HepG2 (cell line): ENCODE results near the gene CALY. TPM values are rescaled to one million over a fixed set of nuclear protein-coding genes. Genes with fewer than 3 reads are reported as not detected.

ENCODE experiments used
- CHD2 ChIP-seq: IDR thresholded peaks from 2 replicates; pipeline ENCODE4 v1.6.1; 2011; ENCODE audit warnings: low read depth, low read length, improper control_type of control experiment
- E2F1 ChIP-seq: sonication (generic); formaldehyde crosslinking; IDR thresholded peaks from 2 replicates; pipeline ENCODE4 v1.5.0; 2020; ENCODE audit warnings: missing genetic modification reagents
- JUND ChIP-seq: sonication (generic); formaldehyde crosslinking; IDR thresholded peaks from 2 replicates; pipeline ENCODE4 v1.8.0; 2022; ENCODE audit warnings: mild to moderate bottlenecking, missing genetic modification reagents
- LCORL ChIP-seq, 2 experiments: fragments of 450-650 bp in 1 of 2; sonication (generic) in 1 of 2; formaldehyde crosslinking in 1 of 2; IDR thresholded peaks; 2 replicates each; pipeline versions ENCODE4 v1.5.0 to v1.6.1; 2017 to 2020; ENCODE audit warnings: antibody characterized with exemption in 1 of 2, missing genetic modification reagents in 1 of 2
- MAFK ChIP-seq, 2 experiments: IDR thresholded peaks in 1 of 2; conservative IDR thresholded peaks in 1 of 2; 2 replicates each; pipeline ENCODE4 v1.6.1; 2011; ENCODE audit warnings: improper control_type of control experiment in 2 of 2, low read length in 2 of 2
- NR2C2 ChIP-seq: sonication (generic); formaldehyde crosslinking; IDR thresholded peaks from 2 replicates; pipeline ENCODE4 v1.4.0; 2020; ENCODE audit warnings: missing genetic modification reagents, mild to moderate bottlenecking, moderate library complexity, borderline replicate concordance
- RBM39 ChIP-seq: fragments of 200-400 bp; formaldehyde crosslinking; IDR thresholded peaks from one replicate; pipeline ENCODE4 v1.6.1; 2018; ENCODE audit warnings: antibody characterized with exemption, mild to moderate bottlenecking, low read depth, low read length; ENCODE audit not compliant: poor library complexity, severe bottlenecking
- RFXAP ChIP-seq: sonication (generic); formaldehyde crosslinking; IDR thresholded peaks from 2 replicates; pipeline ENCODE4 v1.4.0; 2020; ENCODE audit warnings: missing genetic modification reagents, borderline replicate concordance
- STAG1 ChIP-seq: sonication (generic); formaldehyde crosslinking; IDR thresholded peaks from 2 replicates; pipeline ENCODE4 v1.4.0; 2020; ENCODE audit warnings: missing genetic modification reagents
- TBX2 ChIP-seq: sonication (generic); formaldehyde crosslinking; IDR thresholded peaks from 2 replicates; pipeline ENCODE4 v1.5.0; 2020; ENCODE audit warnings: missing genetic modification reagents, mild to moderate bottlenecking, borderline replicate concordance
- THAP7 ChIP-seq: sonication (generic); formaldehyde crosslinking; IDR thresholded peaks from 2 replicates; pipeline ENCODE4 v1.8.1; 2023; ENCODE audit warnings: mild to moderate bottlenecking, missing genetic modification reagents
- ZBTB2 ChIP-seq: sonication (generic); formaldehyde crosslinking; IDR thresholded peaks from 2 replicates; pipeline ENCODE4 v1.8.0; 2022; ENCODE audit warnings: low read depth, missing genetic modification reagents
- ZBTB8A ChIP-seq: sonication (generic); formaldehyde crosslinking; IDR thresholded peaks from 2 replicates; pipeline ENCODE4 v1.4.0; 2020; ENCODE audit warnings: mild to moderate bottlenecking, low read depth, missing genetic modification reagents, borderline replicate concordance
- ZGPAT ChIP-seq: IDR thresholded peaks from 2 replicates; pipeline ENCODE4 v1.6.1; 2016; ENCODE audit warnings: mild to moderate bottlenecking
- ZMAT3 ChIP-seq: sonication (generic); formaldehyde crosslinking; conservative IDR thresholded peaks from 2 replicates; pipeline ENCODE4 v1.7.0; 2021; ENCODE audit warnings: missing genetic modification reagents
- ZMYM4 ChIP-seq: sonication (generic); formaldehyde crosslinking; IDR thresholded peaks from 2 replicates; pipeline ENCODE4 v1.8.1; 2023; ENCODE audit warnings: mild to moderate bottlenecking, missing genetic modification reagents
- ZNF331 ChIP-seq: sonication (generic); formaldehyde crosslinking; IDR thresholded peaks from 2 replicates; pipeline ENCODE4 v1.4.0; 2020; ENCODE audit warnings: missing genetic modification reagents
- ZNF432 ChIP-seq: sonication (generic); formaldehyde crosslinking; IDR thresholded peaks from 2 replicates; pipeline ENCODE4 v1.5.0; 2020; ENCODE audit warnings: missing genetic modification reagents, mild to moderate bottlenecking, borderline replicate concordance
- ZNF660 ChIP-seq: sonication (generic); formaldehyde crosslinking; IDR thresholded peaks from 2 replicates; pipeline ENCODE4 v1.5.1; 2020; ENCODE audit warnings: mild to moderate bottlenecking, low read depth, missing genetic modification reagents, borderline replicate concordance
- ZNF740 ChIP-seq: sonication (generic); formaldehyde crosslinking; IDR thresholded peaks from 2 replicates; pipeline ENCODE4 v1.4.0; 2020; ENCODE audit warnings: missing genetic modification reagents
- ZNF780A ChIP-seq: sonication (generic); formaldehyde crosslinking; IDR thresholded peaks from 2 replicates; pipeline ENCODE4 v1.8.0; 2022; ENCODE audit warnings: mild to moderate bottlenecking, missing genetic modification reagents, moderate library complexity
- ZNF782 ChIP-seq: sonication (generic); formaldehyde crosslinking; IDR thresholded peaks from 2 replicates; pipeline ENCODE4 v1.4.0; 2020; ENCODE audit warnings: missing genetic modification reagents, mild to moderate bottlenecking, borderline replicate concordance
- polyA plus RNA-seq, 8 experiments: library from polyadenylated mRNA; depleted of rRNA in 3 of 8; stranded (reverse) in 7 of 8; unstranded in 1 of 8; fragments of >200 nt; fragmentation: Illumina TruSeq in 4 of 8; extraction: Trizol in 4 of 8; gene quantifications; 2 replicates each; pipeline versions ENCODE4 v1.2.1 to v1.2.3, GENCODE V29; 2011 to 2016; ENCODE audit warnings: low read depth in 4 of 8, missing spikeins in 1 of 8, mixed read lengths in 1 of 8; ENCODE audit not compliant: insufficient read depth in 1 of 8
- total RNA-seq, 5 experiments: library from RNA; depleted of rRNA; stranded (reverse); fragments of >200 nt; fragmentation: Illumina TruSeq; extraction: Trizol; gene quantifications; 2 replicates each; pipeline ENCODE4 v1.2.3, GENCODE V29; 2016; ENCODE audit warnings: low read depth in 1 of 5

The CALY gene
- total and polyA plus RNA-seq, 2 of the 13 experiments (the other 11 are each of a cell fraction or from before 2014, with no cell fraction given) = 0.08 TPM; not detected in 1

- TF ChIP-seq ZGPAT (CRISPR knock-in tag) (no peak), LCORL (IDR thresholded peaks at IDR 0.05) (no peak), LCORL (CRISPR knock-in tag; IDR thresholded peaks at IDR 0.05) (peak; percentile 45; the same call in 1 of the 2 replicates), ZNF331 (0 out of 2 replicates have a peak, but pooled peaks have one; percentile 28), CHD2 (no peak), E2F1 (CRISPR knock-in tag) (0 out of 2 replicates have a peak, but pooled peaks have one; percentile 45), TBX2 (CRISPR knock-in tag) (0 out of 2 replicates have a peak, but pooled peaks have one; percentile 34), ZNF780A (CRISPR knock-in tag) (no peak), ZNF740 (CRISPR knock-in tag) (no peak), ZNF660 (no peak), JUND (CRISPR knock-in tag) (no peak), THAP7 (CRISPR knock-in tag) (peak; percentile 57; the same call in 1 of the 2 replicates), STAG1 (peak; percentile 44), ZBTB2 (CRISPR knock-in tag) (no peak), ZBTB8A (CRISPR knock-in tag) (no peak), RBM39 (no peak), ZMAT3 (CRISPR knock-in tag) (peak; percentile 45; the same call in 1 of the 2 replicates), ZNF782 (no peak), RFXAP (0 out of 2 replicates have a peak, but pooled peaks have one; percentile 35), NR2C2 (CRISPR knock-in tag) (no peak), ZMYM4 (CRISPR knock-in tag) (no peak), MAFK (conservative IDR thresholded peaks at IDR 0.05 in 1 of 2, IDR thresholded peaks at IDR 0.05 in 1 of 2; ENCODE audit: low read length in 2 of 2) (no peak), ZNF432 (CRISPR knock-in tag) (no peak)
Observed at GRCh38 chr10:133307776-133308420, 28.8 kb downstream of the CALY start (continued).
